Stromal cell of bone marrow (primary cell): ENCODE results near the gene DMD.
"Not testable (repeated sequence)": the region's sequence is repeated elsewhere in the genome, so short reads cannot be mapped to it uniquely, and the experiment has no call there.

Experiments used
- DNase-seq: peaks from one replicate; pipeline ENCODE4 v3.0.0-alpha.2; 2012; ENCODE audit warnings: low read depth

DMD gene

DNA sequence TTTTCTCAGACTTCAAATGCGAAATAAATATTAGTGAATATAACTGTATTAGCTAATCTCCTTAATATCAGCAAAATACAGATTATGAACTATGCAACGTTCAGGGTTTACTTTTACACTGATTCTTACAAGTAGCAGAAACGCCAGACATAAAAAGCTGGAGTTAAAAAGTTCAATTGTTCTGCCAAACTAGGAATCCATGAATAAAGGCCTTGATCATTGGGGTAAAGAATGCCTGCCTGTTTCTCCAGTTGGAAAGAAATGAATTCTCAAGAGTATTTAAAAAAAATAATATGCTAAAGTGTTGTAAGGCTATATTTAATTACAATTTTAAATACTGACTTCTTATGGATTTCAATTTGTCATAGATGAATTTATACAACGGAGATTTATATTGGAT lies 612.2 kb downstream of the DMD start:
- no peak for DNase-seq

DNA sequence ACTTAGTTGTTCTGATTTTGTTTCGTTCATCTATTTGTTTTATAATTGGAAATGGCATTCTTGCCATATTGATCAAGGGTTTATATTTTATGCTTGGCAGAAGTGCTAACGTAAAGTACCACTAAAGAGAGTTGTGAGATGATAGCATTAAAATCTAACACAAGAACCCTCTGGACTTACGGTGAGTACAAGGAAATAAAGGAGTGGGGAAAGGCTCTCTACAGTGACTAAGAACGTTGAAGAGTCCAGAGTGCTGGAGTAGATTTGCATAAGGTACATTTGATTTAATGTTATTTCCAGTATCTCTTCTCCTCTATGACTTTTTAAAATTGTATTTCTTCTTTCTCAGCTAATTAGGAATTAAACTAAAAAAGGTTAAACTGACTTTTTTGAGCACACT lies 612.6 kb downstream of the DMD start:
- DNase-seq, result no peak

DNA sequence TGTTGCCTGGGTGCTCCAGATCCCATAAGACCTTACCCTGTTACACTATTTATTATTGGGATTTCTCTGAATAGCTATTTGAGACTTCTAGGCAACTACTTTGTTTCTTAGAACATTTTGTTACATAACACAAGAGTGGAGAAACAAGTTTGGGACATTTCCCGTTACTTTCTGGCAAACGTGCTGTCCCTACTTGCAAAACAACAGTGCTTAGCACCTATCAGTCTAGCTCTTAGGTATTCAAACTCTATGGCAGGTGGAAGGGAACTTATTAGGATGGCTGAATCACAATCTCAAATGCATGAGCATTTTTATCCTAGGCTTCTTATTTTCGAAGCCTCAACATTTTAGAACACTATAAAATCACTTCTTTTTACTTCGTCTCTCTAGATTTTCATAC lies 613.6 kb downstream of the DMD start:
- no peak for DNase-seq

DNA sequence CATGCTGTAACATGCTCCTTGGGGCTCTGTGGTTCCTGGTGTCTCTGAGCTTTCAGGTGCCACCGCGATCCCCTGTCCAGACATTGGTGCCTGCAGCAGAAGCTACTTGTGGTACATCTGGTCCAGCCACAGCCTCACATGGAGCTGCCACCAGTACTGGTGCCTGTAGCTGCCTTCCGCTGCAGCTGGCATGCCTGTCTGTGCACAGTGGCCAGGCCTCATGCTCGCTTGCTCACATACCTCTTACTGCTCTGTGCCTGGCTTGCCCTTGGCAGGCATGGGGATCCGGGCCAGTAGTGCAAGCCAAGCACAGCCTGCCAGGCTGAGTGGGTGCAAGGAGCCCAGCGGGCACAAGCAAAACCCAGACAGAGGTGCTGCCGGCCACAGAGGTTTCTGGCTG lies 618.6 kb downstream of the DMD start:
- no peak for DNase-seq

DNA sequence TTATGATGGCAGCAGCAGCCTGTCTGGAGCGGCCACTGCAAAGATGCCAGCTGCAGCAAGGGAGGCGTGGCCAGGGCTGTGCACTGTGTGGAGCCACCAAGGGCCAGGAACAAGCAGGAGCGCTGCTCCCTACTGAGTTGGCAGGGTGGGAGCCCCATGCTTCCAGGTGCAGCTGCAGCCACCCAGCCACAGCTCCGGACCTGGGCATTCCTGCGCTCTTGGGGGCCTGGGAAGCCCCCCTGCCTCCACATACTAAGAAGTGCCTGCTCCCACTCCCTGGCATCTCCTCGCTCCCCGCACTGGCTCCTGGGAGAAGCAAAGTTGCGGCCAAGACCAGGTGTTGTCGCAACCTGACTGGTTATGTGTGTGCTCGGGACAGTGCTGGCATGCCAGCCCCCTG lies 619.8 kb downstream of the DMD start:
- no peak for DNase-seq

DNA sequence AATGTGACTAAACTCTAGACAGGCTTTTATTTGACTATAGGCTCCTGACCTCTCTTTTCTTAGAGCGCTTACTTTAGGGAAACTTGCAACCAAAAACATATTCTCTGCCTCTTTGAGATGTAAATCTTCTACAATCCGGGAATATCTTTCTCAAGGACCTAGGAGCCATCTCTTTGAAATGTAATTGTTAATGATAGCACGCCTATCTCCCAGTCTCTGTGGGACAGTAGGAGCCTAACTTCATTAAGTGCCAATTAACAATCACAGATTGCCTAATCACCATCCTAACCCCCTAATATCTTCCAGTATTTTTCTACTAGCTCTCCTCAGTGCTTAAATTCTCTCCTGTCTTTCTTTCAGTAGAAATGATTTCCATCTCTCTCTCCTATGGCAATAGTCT lies 628.6 kb downstream of the DMD start:
- DNase-seq, result no peak

DNA sequence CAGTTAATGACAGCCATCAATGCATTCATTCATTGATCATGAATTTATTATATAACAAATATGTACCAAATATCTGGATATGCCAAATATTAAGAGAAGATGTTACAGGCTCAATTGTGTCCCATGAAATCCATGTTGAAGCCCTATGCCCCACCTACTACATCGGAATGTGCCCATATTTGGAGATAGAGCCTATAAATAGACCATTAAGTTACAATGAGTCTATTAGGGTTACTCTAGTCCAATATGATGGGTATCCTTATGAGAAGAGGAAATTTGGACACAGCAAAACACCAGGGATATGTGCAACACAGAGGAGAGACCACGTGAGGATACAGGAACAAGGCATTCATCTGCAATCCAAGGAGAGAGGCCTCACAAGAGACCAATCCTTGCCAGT lies 634.5 kb downstream of the DMD start:
- no peak for DNase-seq

DNA sequence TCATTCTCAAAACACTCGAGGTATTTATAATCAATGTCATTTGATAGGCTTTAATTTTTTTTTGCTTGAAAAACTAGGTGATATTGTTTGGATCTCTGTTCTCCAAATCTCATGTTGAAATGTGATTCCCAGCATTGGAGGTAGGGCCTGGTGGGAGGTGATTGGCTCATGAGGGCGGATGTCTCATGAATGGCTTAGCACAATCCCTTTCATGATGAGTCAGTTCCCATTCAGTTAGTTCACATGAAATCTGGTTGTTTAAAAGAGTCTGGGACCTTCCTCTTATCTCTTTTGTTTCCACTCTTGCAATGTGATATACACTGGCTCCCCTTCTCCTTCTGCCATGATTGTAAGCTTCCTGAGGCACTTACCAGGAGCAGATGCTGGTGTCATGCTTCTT lies 638.7 kb downstream of the DMD start:
- no peak for DNase-seq

DNA sequence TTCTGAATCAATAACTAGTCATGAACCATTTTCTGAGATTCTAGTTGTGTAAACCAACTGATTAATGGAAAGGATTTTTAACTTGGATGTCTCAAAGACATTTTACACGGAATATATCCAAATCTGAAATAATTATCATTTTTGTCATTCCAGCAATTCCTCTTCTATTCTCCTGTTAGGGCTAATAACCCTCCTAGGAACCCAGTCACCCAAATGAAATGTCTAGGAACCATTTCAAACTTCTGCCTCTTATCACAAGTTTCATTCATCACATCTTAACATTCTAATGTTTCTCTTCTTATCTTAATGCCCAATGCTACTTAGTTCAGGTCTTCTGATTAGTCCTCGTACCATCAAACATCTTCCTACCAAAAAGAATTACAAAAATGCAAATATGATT lies 639.8 kb downstream of the DMD start:
- DNase-seq, result no peak

DNA sequence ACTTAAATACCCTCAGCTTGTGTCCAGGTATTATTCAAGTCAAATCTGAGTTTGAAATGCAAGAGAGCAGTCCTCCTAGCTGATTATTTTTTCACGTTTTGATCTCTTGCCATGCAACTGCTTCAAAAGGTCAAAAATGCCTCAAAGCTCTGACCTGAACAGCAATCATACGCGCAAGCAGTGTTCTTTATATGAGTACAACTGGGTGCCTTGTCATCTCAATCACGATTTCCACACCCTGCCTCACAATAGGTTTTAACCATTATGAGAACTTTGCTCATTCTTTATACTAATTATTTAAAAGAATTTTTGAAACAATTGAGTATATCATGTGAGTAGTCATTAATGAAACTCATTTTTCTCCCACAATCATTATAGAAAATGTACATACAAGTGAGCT lies 649.1 kb downstream of the DMD start:
- no peak for DNase-seq

DNA sequence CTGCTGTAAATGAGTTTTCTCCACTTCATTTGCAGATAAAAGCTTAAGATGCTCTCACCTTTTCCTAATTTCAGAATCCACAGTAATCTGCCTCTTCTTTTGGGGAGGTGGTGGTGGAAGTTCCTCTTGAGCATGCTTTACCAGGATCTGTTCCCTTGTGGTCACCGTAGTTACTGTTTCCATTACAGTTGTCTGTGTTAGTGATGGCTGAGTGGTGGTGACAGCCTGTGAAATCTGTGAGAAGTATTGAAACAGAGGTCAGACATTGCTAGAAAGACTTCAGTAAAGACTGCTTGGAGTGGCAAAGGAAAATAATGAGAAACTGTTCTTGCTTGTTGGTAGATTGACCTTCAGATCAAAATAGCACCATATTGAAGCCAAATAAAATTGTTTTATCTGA lies 666.2 kb downstream of the DMD start:
- DNase-seq, result no peak

DNA sequence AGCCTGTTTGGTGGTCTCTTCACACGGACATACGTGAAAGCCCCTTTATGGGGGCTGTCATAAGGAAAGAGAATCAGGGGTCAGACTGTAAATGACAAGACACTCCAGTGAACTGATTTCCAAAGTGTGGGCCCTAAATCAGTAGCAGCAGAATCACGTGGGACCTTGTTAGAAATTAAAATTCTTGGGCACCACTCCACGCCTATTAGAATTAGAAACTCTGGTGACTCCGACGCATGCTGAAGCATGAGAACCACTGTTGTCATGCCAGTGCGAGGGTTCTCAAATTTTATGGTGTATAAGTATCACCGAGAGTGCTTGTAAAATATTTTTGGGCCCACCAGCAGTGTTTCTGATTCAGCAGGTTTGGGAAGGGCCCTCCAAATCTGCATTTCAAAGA lies 672.8 kb downstream of the DMD start:
- no peak for DNase-seq

DNA sequence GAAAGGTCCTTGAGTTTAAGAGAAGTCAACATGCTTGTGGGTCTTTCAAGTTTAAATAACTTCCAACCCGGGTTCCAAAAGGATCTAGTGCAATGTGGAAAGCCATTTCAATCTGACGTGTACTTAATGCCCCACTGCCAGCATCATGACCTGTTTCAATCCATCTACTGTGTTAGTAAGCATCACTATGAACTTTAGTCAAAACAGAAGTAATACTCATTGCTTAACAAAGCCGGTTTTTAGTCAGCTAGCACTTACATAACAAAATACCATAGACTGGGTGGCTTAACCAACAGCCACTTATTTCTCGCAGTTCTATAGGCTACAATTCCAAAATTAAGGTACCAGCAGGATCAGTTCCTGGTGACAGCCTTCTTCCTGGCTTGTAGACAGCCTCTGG lies 677.5 kb downstream of the DMD start:
- DNase-seq, result no peak

DNA sequence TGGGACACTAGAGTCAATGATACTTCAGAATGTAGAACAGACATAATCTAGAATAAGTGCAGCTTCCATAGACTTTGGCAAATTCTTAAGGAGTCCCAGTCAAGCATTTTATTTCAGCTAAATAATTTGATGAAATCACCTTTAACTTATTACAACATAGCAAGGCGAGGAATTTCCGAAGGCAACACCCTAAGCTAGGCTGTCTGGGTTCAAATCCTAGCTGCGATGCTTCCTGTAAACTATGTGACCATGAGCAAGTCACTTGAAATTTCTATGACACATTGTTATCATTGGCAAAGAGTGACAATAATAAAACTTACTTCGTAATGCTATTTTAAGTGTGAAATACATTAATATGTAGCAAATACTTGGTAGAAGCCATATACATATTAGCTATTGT lies 679.1 kb downstream of the DMD start:
- DNase-seq, result no peak

DNA sequence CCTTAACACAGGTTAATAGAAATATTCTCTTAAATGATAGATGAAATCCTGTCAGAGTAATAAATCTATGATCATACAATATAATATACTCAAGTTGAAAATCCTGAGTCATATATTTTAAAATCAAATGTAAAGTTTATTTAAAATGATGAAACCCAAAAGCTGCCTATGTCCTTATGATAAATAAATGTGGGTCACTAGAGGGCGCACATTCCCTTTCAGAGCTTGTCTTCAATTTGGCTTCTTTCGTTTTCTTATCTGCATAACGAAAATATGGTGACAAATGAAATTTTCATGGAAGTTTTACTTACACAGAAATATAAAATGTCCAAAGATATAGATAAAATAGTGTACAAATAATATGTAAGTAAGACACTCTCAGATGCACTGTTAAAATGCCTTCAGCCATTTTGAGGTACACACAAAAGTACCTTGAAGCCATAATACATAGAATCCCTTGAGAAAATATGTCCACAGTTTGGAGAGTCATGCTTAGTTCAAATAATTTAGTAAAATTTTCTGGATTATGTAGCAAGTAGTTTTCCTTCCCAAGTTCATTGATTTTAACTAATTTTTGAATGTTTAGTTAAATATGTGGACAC lies 680.4 kb downstream of the DMD start:
- DNase-seq, result peak; percentile 9

DNA sequence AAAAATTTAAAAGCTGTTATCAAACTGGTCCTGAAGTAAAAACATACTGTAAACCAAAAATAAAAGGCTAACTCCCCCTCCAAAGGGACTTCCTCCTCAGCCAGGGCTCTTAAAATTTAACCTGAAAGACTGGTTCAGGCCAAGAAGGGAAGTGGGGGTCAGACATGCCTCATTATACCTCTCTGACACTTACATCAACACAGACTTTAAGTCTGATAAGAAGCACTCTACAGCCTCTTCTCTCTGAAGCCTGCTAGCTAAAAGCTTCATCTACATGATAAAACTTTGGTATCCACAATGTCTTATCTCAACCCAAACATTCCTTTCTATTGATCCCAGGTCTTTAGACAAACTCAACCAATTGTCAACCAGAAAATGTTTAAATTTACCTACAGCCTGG lies 682.9 kb downstream of the DMD start:
- not testable (repeated sequence) for DNase-seq

DNA sequence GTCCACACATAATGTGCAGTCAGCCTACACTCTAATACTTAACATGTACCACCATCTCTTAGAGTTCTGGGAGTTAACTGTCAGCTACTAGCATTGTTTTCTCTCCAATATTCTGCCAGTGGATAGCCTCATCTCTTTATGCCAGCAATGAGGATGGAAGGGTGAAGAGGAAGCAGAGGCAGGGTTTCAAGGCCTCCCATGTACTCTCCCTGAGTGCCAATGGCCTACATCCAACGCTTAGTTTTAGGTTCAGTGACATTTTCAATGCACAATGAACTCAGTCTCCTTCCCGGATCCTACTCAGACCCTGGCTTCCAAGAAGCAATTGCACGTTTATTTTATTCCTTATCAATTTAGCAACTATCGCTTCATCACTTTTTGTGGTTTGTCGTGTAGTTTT lies 686.1 kb downstream of the DMD start:
- no peak for DNase-seq

DNA sequence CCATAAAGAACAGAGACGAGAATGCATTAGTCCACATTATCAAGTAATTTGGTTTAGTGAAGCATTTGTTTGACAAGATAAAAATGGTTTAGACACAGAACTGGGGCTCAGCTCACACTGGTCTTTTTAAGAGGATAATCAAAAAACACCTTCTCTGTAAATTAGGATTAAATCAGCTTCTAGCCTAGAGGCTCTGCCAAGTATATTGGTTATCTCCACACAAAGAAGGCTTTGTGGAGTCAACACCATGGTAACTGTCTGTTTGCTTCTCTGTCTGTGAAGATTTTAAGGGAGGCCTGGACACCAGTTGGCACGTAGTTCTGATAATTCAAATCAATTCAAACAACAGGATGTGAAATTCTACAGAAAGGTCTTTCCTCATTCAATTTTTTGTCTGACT lies 687.0 kb downstream of the DMD start:
- DNase-seq, result no peak

DNA sequence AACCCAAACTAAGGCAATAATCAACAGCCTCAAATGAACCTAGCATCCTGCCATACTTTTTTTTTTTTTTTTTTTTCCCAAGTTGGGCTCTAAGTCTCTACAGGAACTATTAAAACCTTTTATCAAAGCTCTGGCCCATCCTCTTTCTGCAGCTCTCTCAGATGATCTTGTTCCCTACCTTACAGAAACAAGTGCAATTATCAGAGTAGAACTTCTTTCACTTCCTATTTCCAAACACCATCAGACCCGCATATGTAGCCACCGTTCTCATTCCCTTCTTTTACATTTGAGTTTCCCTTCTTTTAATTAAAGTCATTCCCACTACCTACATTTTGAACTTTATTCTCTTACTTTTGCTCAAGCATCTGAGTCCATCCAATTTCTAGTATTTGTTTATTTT lies 690.6 kb downstream of the DMD start:
- no peak for DNase-seq

DNA sequence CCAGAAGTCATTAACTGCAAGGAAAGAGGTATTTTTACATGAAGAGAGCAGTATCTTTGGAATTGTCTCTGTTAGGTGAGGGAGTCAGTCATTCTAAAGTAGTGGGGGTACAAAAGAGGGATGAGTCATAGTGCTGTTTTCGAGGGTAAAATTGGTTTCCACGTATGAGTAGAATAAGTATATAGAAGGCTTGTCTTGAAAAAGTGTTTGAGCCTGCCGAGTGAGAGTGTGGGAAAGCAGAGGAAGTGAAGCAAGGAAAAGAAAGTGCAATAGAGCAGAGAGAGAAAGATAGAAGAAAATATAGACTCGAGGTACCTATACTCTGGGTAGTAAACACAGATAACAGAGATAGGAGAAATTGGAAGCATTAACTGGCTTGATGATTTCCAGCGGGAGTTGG lies 696.4 kb downstream of the DMD start:
- DNase-seq, result no peak

DNA sequence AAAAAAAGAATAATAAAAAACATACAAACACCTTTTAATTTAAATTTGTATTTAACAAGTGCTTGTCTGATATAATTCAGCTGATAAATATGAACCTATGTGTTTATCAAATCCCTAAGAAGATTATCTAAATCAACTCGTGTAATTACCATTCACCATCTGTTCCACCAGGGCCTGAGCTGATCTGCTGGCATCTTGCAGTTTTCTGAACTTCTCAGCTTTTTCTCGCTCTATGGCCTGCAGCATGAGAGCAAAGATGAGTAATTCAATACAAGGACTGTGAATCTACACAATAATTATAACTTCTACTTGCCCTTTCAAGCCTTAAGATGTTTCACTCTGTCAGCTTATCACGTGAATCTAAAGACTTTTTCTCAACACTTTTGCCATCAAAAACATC lies 709.7 kb downstream of the DMD start:
- DNase-seq, result no peak

DNA sequence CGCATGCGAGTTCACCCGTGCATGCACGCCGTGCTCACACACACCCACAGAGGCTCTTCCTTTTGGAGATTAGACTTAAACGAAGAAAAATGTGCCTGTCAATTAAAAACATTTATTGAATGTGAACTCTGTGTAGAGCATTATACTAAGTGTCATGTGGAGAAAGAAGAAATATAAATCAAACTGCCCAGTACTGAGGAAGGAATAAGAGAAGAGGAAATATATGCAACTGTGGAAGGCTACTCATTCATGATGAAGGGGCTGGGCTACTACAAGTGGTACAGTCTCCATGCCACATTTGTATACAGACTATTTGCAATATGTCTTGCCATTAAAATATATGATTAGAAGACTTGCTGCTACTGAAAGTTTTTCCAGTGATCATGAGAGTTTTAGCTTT lies 714.7 kb downstream of the DMD start:
- no peak for DNase-seq

DNA sequence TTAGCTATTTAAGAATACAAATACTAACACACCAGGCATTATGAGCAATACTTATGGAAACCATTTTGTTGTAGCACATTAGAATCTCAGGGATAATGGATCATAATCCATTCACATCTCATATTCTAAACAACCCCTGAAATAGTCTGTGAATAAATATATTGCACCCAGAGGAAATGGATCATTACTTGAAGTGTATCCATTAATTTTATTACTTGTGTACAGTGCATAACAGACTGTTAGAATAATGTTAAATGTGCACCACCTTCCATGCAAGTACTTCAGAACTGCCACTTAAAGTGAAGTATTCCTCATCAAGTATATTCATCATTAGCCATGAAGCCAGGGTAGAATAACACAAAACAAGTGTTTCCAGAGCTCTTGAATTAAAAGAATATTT lies 715.5 kb downstream of the DMD start:
- no peak for DNase-seq

DNA sequence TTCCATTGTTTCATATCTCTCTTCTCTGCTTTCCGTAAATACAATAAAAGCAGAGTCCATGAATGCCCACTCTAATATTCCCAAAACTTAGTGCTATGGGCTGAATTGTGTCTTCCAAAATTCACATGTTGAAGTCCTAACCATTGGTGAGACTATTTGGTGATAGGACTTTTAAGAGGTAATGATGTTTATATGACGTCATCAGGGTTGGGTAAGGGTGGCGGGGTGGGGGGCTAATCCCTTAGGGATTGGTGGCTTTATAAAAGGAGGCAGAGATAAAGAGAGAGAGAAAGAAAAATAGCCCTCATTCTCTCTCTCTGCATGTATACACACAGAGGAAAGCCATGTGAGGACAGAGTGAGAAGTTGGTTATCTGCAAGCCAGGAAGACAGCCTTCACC lies 722.2 kb downstream of the DMD start:
- no peak for DNase-seq

DNA sequence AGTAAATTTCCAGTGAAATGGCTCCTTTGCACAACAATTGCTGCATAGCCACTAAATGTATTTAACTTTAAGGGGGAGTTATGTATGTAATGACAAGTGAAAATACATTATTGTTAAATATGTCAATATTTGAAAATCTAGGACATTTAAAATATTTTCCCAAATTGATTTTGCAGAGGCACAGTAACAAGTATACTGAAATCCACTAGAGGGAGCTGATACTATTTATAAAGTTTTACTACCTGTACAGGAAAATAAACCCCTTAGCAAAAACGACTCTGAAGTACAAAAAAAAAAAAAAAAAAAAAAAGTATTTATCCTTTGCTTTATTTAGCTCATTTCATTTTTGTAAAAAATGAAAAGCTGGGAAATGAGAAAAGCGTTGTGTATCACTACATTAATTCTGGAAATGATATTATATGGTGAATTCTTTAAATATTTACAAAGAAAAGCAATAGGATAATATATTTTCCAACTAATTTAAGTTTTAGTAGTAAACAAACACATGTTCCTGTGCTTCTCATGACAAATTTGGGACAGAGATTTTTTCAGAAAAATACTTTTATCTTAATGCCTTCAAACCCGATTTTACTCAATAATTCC lies 727.7 kb downstream of the DMD start:
- DNase-seq, result no peak
